WTC11 (cell line): ENCODE results near the gene KAT6B.

Experiments
- ZNF121 ChIP-seq: sonication (generic); formaldehyde crosslinking; IDR thresholded peaks from 2 replicates; pipeline ENCODE4 v1.8.0; 2023; ENCODE audit warnings: missing genetic modification reagents
- TF ChIP-seq, protein P1 (sequence below): fragments of 200-600 bp; IDR thresholded peaks from 2 replicates; pipeline ENCODE4 v1.8.0; 2022; ENCODE audit warnings: antibody characterized with exemption
- TF ChIP-seq, protein P2 (sequence below): sonication (generic); formaldehyde crosslinking; IDR thresholded peaks from 2 replicates; pipeline ENCODE4 v1.8.0; 2022; ENCODE audit warnings: mild to moderate bottlenecking, missing genetic modification reagents

- TF ChIP-seq, protein P1, sequence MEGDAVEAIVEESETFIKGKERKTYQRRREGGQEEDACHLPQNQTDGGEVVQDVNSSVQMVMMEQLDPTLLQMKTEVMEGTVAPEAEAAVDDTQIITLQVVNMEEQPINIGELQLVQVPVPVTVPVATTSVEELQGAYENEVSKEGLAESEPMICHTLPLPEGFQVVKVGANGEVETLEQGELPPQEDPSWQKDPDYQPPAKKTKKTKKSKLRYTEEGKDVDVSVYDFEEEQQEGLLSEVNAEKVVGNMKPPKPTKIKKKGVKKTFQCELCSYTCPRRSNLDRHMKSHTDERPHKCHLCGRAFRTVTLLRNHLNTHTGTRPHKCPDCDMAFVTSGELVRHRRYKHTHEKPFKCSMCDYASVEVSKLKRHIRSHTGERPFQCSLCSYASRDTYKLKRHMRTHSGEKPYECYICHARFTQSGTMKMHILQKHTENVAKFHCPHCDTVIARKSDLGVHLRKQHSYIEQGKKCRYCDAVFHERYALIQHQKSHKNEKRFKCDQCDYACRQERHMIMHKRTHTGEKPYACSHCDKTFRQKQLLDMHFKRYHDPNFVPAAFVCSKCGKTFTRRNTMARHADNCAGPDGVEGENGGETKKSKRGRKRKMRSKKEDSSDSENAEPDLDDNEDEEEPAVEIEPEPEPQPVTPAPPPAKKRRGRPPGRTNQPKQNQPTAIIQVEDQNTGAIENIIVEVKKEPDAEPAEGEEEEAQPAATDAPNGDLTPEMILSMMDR = no peak
- TF ChIP-seq ZNF121 (CRISPR knock-in tag) = no peak
- TF ChIP-seq, protein P2, sequence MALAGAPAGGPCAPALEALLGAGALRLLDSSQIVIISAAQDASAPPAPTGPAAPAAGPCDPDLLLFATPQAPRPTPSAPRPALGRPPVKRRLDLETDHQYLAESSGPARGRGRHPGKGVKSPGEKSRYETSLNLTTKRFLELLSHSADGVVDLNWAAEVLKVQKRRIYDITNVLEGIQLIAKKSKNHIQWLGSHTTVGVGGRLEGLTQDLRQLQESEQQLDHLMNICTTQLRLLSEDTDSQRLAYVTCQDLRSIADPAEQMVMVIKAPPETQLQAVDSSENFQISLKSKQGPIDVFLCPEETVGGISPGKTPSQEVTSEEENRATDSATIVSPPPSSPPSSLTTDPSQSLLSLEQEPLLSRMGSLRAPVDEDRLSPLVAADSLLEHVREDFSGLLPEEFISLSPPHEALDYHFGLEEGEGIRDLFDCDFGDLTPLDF = no peak
Observed at GRCh38 chr10:75018686-75019307, 192.4 kb downstream of the KAT6B start.
